Activated B cell treated with CpG ODN at 0.5 μM for 24 hours (primary cell): ENCODE results near the gene RPN2. TPM values are rescaled to one million over a fixed set of nuclear protein-coding genes. Genes with fewer than 3 reads are reported as not detected.

Source experiments
- ATAC-seq: fragments of 200-7000 bp; cut with Tn5 transposase; one replicate; pipeline ENCODE4 v1.10.0; 2021; ENCODE audit warnings: low read depth, mild to moderate bottlenecking, moderate library complexity
- CTCF ChIA-PET: fragments of 350-600 bp; sonication (Branson Sonifier 250); formaldehyde crosslinking; loops from one replicate; lab custom pipeline; 2021; ENCODE audit warnings: antibody characterized with exemption; lab: Charles Lee
- POLR2A ChIA-PET: fragments of 350-600 bp; sonication (Branson Sonifier 250); formaldehyde crosslinking; loops from one replicate; lab custom pipeline; 2021; ENCODE audit warnings: antibody characterized with exemption; lab: Charles Lee
- DNase-seq: peaks from one replicate; pipeline ENCODE4 v3.0.0; 2022
- H3K27ac Mint-ChIP-seq: one replicate; pipeline ENCODE4 v1.8.0; 2020; ENCODE audit warnings: mixed read lengths
- H3K27me3 Mint-ChIP-seq: one replicate; pipeline ENCODE4 v1.8.0; 2021; ENCODE audit warnings: mixed read lengths
- H3K36me3 Mint-ChIP-seq: one replicate; pipeline ENCODE4 v1.8.0; 2021; ENCODE audit warnings: low read depth, mixed read lengths
- H3K4me1 Mint-ChIP-seq: one replicate; pipeline ENCODE4 v1.8.0; 2021; ENCODE audit warnings: mixed read lengths
- H3K4me3 Mint-ChIP-seq: one replicate; pipeline ENCODE4 v1.8.0; 2020; ENCODE audit warnings: mild to moderate bottlenecking, mixed read lengths
- H3K9me3 Mint-ChIP-seq: one replicate; pipeline ENCODE4 v1.8.0; 2020; ENCODE audit warnings: mixed read lengths
- intact Hi-C: fragments of 100-400 bp; cut with micrococcal nuclease; formaldehyde crosslinking; loops from one replicate; pipeline ENCODE4 v1.15.1; 2024
- total RNA-seq: library from RNA; stranded (reverse); gene quantifications from 2 replicates; pipeline ENCODE4 v1.2.3, GENCODE V29; 2022
- TF ChIP-seq, protein P1 (sequence below): fragments of 200-600 bp; IDR thresholded peaks from one replicate; pipeline ENCODE4 v1.8.0; 2022; ENCODE audit warnings: antibody characterized with exemption, mild to moderate bottlenecking

The RPN2 gene
- total RNA-seq, 1 donor from 2014 or later: 106 TPM

DNA sequence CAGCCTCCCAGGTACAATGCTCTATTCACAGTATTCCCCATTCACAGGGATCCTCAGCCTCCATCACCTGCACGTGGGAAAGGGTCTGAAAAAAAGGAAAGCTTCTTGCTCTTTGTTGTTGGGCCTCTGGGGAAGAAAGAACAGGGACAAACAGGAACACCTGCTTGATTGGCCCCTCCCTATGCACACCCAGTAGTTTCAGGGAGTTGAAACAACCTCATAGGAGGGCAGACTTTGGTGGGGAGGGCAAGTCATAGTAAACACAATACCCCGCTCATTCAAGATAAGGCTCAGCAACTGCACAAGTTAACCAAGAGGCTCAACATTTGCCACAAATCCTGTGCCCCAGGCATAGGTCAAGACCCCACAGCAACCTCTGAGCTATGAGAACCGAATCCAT is 80.7 kb downstream of the RPN2 start:
- DNase-seq (no peak), ATAC-seq (no peak)
- H3K9me3 Mint-ChIP-seq: no peaks in the 10 kb centered on the region
- H3K27me3 Mint-ChIP-seq: peaks cover 10% of the 10 kb centered on the region
- H3K27ac Mint-ChIP-seq: no peak overlapping the region
- ChIA-PET POLR2A (interaction anchor here (0.6 to 1.0 kb wide), 2 partner anchors 10 to 57 kb away, joined by 3 read pairs; no protein-coding TSS in a partner anchor), CTCF (no interaction called here)
- intact Hi-C loops: no loop called here
- TF ChIP-seq, protein P1, sequence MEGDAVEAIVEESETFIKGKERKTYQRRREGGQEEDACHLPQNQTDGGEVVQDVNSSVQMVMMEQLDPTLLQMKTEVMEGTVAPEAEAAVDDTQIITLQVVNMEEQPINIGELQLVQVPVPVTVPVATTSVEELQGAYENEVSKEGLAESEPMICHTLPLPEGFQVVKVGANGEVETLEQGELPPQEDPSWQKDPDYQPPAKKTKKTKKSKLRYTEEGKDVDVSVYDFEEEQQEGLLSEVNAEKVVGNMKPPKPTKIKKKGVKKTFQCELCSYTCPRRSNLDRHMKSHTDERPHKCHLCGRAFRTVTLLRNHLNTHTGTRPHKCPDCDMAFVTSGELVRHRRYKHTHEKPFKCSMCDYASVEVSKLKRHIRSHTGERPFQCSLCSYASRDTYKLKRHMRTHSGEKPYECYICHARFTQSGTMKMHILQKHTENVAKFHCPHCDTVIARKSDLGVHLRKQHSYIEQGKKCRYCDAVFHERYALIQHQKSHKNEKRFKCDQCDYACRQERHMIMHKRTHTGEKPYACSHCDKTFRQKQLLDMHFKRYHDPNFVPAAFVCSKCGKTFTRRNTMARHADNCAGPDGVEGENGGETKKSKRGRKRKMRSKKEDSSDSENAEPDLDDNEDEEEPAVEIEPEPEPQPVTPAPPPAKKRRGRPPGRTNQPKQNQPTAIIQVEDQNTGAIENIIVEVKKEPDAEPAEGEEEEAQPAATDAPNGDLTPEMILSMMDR: no peak
- H3K36me3 Mint-ChIP-seq: no peaks in the 10 kb centered on the region
- H3K4me3 Mint-ChIP-seq: no peak overlapping the region
- H3K4me1 Mint-ChIP-seq: peaks cover 3% of the 10 kb centered on the region

DNA sequence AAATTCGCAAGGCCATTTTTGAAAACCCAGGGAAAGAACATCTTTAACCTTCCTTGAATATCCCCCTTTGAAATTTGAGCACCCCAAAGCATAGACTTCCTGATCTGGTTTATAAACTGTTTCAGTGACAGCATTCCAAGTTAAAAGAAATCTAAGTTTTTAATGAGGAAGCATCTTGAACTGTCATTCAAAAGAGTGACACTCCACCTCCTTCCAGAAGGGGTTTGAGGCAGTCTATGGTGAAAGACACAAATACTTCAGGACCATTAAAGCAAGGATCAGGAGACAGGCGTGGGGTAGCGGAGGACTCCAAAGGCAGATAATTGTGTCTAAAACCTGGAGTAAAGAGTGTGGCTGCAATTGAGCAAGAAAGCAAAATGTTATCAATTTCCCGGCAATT is 81.8 kb downstream of the RPN2 start:
- no peak overlapping the region for H3K27ac Mint-ChIP-seq
- no peaks in the 10 kb centered on the region for H3K9me3 Mint-ChIP-seq
- peaks cover 5% of the 10 kb centered on the region for H3K4me1 Mint-ChIP-seq
- DNase-seq (no peak), ATAC-seq (no peak)
- TF ChIP-seq, protein P1: no peak
- H3K36me3 Mint-ChIP-seq: no peaks in the 10 kb centered on the region
- intact Hi-C loops: no loop called here
- ChIA-PET POLR2A (no interaction called here), CTCF (no interaction called here)
- peaks cover 10% of the 10 kb centered on the region for H3K27me3 Mint-ChIP-seq
- H3K4me3 Mint-ChIP-seq: no peak overlapping the region

DNA sequence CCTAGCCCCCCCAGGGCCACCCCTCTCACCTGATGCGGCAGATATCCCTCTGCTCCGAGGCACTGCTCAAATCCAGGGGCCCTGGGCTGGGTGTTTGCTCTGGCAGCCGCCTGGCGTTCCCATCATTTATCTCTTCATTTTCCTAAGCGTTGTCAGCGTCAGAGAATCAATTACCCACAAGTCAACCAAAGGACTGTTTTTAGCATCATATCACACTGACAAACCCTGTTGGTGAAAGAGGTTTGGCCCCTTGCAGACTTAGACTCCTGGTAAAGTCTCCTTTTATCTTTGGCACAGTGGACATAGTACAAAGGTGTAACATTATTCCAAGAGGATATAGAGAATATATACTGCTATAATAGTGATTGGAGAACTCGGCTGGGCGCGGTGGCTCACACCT is 82.6 kb downstream of the RPN2 start, which contains the start of gene GHRH:
Gene GHRH, minus strand, starts transcription at position 101 of the 400 bp plus-strand sequence. CDS start 4,925 bp downstream, outside the sequence.
- no peak within 1 kb of the TSS for H3K27ac Mint-ChIP-seq
- peaks cover 10% of the 10 kb centered on the region for H3K27me3 Mint-ChIP-seq
- POLR2A ChIA-PET: no interaction called here
- no peaks in the 10 kb centered on the region for H3K9me3 Mint-ChIP-seq
- intact Hi-C loops: no loop called here
- ATAC-seq (no peak), DNase-seq (no peak)
- peaks cover 5% of the 10 kb centered on the region for H3K4me1 Mint-ChIP-seq
- H3K4me3 Mint-ChIP-seq: no peak within 1 kb of the TSS
- no peaks in the 10 kb centered on the region for H3K36me3 Mint-ChIP-seq
- CTCF ChIA-PET: no interaction called here
- TF ChIP-seq, protein P1: no peak

DNA sequence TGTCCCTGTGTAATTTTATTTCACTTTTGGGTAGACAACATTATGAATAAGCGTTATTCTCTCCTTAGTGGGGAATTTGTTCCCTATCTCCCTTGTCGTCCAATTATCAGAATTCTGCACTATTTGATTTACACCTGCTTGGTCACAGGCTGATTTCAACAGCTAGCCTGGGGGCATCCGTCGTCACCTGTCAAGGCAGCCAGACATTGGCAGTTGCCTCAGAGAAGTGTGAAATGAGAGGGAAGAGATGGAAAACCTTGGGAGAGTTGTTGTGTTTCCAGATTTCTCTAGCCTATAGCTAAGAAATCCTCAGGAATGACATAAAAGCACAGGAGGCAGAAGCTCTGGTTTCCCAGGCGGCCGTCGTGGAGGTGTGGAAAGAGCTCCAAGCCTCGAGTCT is 83.4 kb downstream of the RPN2 start:
- TF ChIP-seq, protein P1: no peak
- POLR2A ChIA-PET: no interaction called here
- ATAC-seq: no peak

DNA sequence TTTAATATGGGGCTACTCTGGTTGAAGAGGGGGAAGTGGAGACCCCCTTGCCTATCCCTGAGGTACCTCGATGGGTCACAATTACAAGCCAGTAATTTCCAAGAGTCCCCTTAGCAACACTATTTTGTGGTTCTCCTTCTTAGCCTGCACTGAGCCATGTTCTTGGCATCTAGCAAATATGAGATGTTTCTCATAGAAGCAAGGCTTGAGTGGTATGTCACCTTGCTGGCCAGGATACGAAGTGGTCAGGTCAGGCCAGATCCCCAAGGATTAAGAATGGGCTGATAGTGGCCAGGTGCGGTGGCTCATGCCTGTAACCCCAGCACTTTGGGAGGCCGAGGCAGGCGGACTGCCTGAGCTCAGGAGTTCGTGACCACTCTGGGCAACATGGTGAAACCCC is 84.6 kb downstream of the RPN2 start:
- Mint-ChIP-seq H3K4me3 (no peak overlapping the region), H3K36me3 (no peaks in the 10 kb centered on the region), H3K27ac (no peak overlapping the region), H3K27me3 (peaks cover 10% of the 10 kb centered on the region), H3K4me1 (peaks cover 5% of the 10 kb centered on the region), H3K9me3 (no peaks in the 10 kb centered on the region)
- intact Hi-C loops: no loop called here
- CTCF ChIA-PET: no interaction called here
- ATAC-seq (no peak), DNase-seq (no peak)
- TF ChIP-seq, protein P1: no peak
- POLR2A ChIA-PET: interaction anchor here (1.4 to 2.8 kb wide), 3 partner anchors 13 to 85 kb away, joined by 3 to 18 read pairs (median 8); partner anchors contain the start of gene MANBAL

More for the DNA sequence above, 83.4 kb downstream of the RPN2 start:
- Mint-ChIP-seq H3K9me3 (no peaks in the 10 kb centered on the region), H3K4me3 (no peak overlapping the region), H3K27me3 (peaks cover 10% of the 10 kb centered on the region), H3K36me3 (no peaks in the 10 kb centered on the region), H3K4me1 (peaks cover 5% of the 10 kb centered on the region), H3K27ac (no peak overlapping the region)
- intact Hi-C loops: no loop called here
- CTCF ChIA-PET: no interaction called here
- DNase-seq: no peak
